Stimulated activated memory B cell treated with anti-CD40 and anti-IgM and Interleukin-4, amounts not matched to agents 10 μg/mL and 1 μg/mL and 100 μg/mL, for 72 hours (primary cell): Measurements from ENCODE around the gene APBB2.
"Not testable (repeated sequence)": the region's sequence is repeated elsewhere in the genome, so short reads cannot be mapped to it uniquely, and the experiment has no call there.

ENCODE experiments used
- ATAC-seq: fragments of 150-1000 bp; cut with Tn5 transposase; 2 replicates; pipeline ENCODE4 v1.10.0; 2021
- H3K27ac Mint-ChIP-seq: one replicate; pipeline ENCODE4 v1.8.0; 2022; ENCODE audit warnings: mild to moderate bottlenecking, mixed read lengths
- H3K27me3 Mint-ChIP-seq: one replicate; pipeline ENCODE4 v1.8.0; 2022; ENCODE audit warnings: mixed read lengths
- H3K36me3 Mint-ChIP-seq: one replicate; pipeline ENCODE4 v1.8.0; 2022; ENCODE audit warnings: mixed read lengths
- H3K4me1 Mint-ChIP-seq: one replicate; pipeline ENCODE4 v1.8.0; 2022; ENCODE audit warnings: mixed read lengths
- H3K4me3 Mint-ChIP-seq: one replicate; pipeline ENCODE4 v1.8.0; 2022; ENCODE audit warnings: mild to moderate bottlenecking, moderate library complexity, mixed read lengths
- H3K9me3 Mint-ChIP-seq: one replicate; pipeline ENCODE4 v1.8.0; 2022; ENCODE audit warnings: mixed read lengths

APBB2 gene

GRCh38 chr4:41160856-41161255 lies 53.5 kb downstream of the APBB2 start:
- no peak overlapping the region for H3K27ac Mint-ChIP-seq
- H3K36me3 Mint-ChIP-seq: no peaks in the 10 kb centered on the region
- H3K4me1 Mint-ChIP-seq: no peaks in the 10 kb centered on the region
- ATAC-seq: no peak
- H3K27me3 Mint-ChIP-seq: peaks cover 18% of the 10 kb centered on the region
- no peak overlapping the region for H3K4me3 Mint-ChIP-seq
- H3K9me3 Mint-ChIP-seq: peaks cover 3% of the 10 kb centered on the region

- H3K4me3 Mint-ChIP-seq: no peak overlapping the region
- no peaks in the 10 kb centered on the region for H3K4me1 Mint-ChIP-seq
- no peak overlapping the region for H3K27ac Mint-ChIP-seq
- ATAC-seq: no peak
- H3K9me3 Mint-ChIP-seq: peaks cover 3% of the 10 kb centered on the region
- no peaks in the 10 kb centered on the region for H3K36me3 Mint-ChIP-seq
- H3K27me3 Mint-ChIP-seq: peaks cover 21% of the 10 kb centered on the region
These were observed 54.1 kb downstream of the APBB2 start for GRCh38 chr4:41160012-41160789.

GRCh38 chr4:41158756-41159155 lies 55.6 kb downstream of the APBB2 start:
- Mint-ChIP-seq H3K27me3 (peaks cover 27% of the 10 kb centered on the region), H3K27ac (no peak overlapping the region), H3K36me3 (no peaks in the 10 kb centered on the region), H3K4me3 (no peak overlapping the region), H3K9me3 (peaks cover 3% of the 10 kb centered on the region), H3K4me1 (no peaks in the 10 kb centered on the region)
- no peak for ATAC-seq

- ATAC-seq: no peak
- no peaks in the 10 kb centered on the region for H3K4me1 Mint-ChIP-seq
- peaks cover 3% of the 10 kb centered on the region for H3K9me3 Mint-ChIP-seq
- no peaks in the 10 kb centered on the region for H3K36me3 Mint-ChIP-seq
- H3K27me3 Mint-ChIP-seq: peaks cover 27% of the 10 kb centered on the region
- H3K4me3 Mint-ChIP-seq: no peak overlapping the region
- H3K27ac Mint-ChIP-seq: no peak overlapping the region
These were observed 56.1 kb downstream of the APBB2 start for GRCh38 chr4:41158274-41158673.

- H3K27me3 Mint-ChIP-seq: peaks cover 20% of the 10 kb centered on the region
- no peak for ATAC-seq
- H3K27ac Mint-ChIP-seq: no peak overlapping the region
- no peaks in the 10 kb centered on the region for H3K36me3 Mint-ChIP-seq
- no peak overlapping the region for H3K4me3 Mint-ChIP-seq
- H3K9me3 Mint-ChIP-seq: no peaks in the 10 kb centered on the region
- no peaks in the 10 kb centered on the region for H3K4me1 Mint-ChIP-seq
These were observed 57.3 kb downstream of the APBB2 start for GRCh38 chr4:41157009-41157408.

GRCh38 chr4:41156574-41156973 lies 57.8 kb downstream of the APBB2 start:
- ATAC-seq: no peak
- peaks cover 16% of the 10 kb centered on the region for H3K27me3 Mint-ChIP-seq
- no peak overlapping the region for H3K27ac Mint-ChIP-seq
- no peaks in the 10 kb centered on the region for H3K9me3 Mint-ChIP-seq
- no peak overlapping the region for H3K4me3 Mint-ChIP-seq
- no peaks in the 10 kb centered on the region for H3K4me1 Mint-ChIP-seq
- no peaks in the 10 kb centered on the region for H3K36me3 Mint-ChIP-seq

GRCh38 chr4:41155194-41155830 lies 59.0 kb downstream of the APBB2 start:
- Mint-ChIP-seq H3K27me3 (peaks cover 16% of the 10 kb centered on the region), H3K27ac (no peak overlapping the region), H3K36me3 (no peaks in the 10 kb centered on the region), H3K4me3 (no peak overlapping the region), H3K9me3 (peaks cover 7% of the 10 kb centered on the region), H3K4me1 (no peaks in the 10 kb centered on the region)
- no peak for ATAC-seq

GRCh38 chr4:41154814-41155177 lies 59.5 kb downstream of the APBB2 start:
- Mint-ChIP-seq H3K36me3 (no peaks in the 10 kb centered on the region), H3K4me1 (no peaks in the 10 kb centered on the region), H3K9me3 (peaks cover 7% of the 10 kb centered on the region), H3K27me3 (peaks cover 16% of the 10 kb centered on the region), H3K4me3 (no peak overlapping the region), H3K27ac (no peak overlapping the region)
- no peak for ATAC-seq

GRCh38 chr4:41154010-41154813 lies 60.1 kb downstream of the APBB2 start:
- H3K27ac Mint-ChIP-seq: no peak overlapping the region
- H3K4me3 Mint-ChIP-seq: no peak overlapping the region
- H3K9me3 Mint-ChIP-seq: peaks cover 10% of the 10 kb centered on the region
- peaks cover 10% of the 10 kb centered on the region for H3K27me3 Mint-ChIP-seq
- H3K36me3 Mint-ChIP-seq: no peaks in the 10 kb centered on the region
- ATAC-seq: no peak
- no peaks in the 10 kb centered on the region for H3K4me1 Mint-ChIP-seq

- H3K4me1 Mint-ChIP-seq: no peaks in the 10 kb centered on the region
- H3K36me3 Mint-ChIP-seq: no peaks in the 10 kb centered on the region
- no peak overlapping the region for H3K4me3 Mint-ChIP-seq
- H3K27ac Mint-ChIP-seq: no peak overlapping the region
- H3K9me3 Mint-ChIP-seq: peaks cover 10% of the 10 kb centered on the region
- H3K27me3 Mint-ChIP-seq: peaks cover 8% of the 10 kb centered on the region
- ATAC-seq: no peak
These were observed 63.9 kb downstream of the APBB2 start for GRCh38 chr4:41150401-41150800.

- H3K4me1 Mint-ChIP-seq, H3K36me3 Mint-ChIP-seq, ATAC-seq, H3K27me3 Mint-ChIP-seq, H3K9me3 Mint-ChIP-seq, H3K27ac Mint-ChIP-seq, H3K4me3 Mint-ChIP-seq: not testable (repeated sequence)
These were observed 64.8 kb downstream of the APBB2 start for GRCh38 chr4:41149568-41149967.

GRCh38 chr4:41148931-41149330 lies 65.4 kb downstream of the APBB2 start:
- ATAC-seq: no peak
- Mint-ChIP-seq H3K9me3 (peaks cover 10% of the 10 kb centered on the region), H3K27ac (no peak overlapping the region), H3K4me1 (no peaks in the 10 kb centered on the region), H3K4me3 (no peak overlapping the region), H3K36me3 (no peaks in the 10 kb centered on the region), H3K27me3 (no peaks in the 10 kb centered on the region)

- H3K27me3 Mint-ChIP-seq: no peaks in the 10 kb centered on the region
- H3K36me3 Mint-ChIP-seq: no peaks in the 10 kb centered on the region
- no peak overlapping the region for H3K27ac Mint-ChIP-seq
- no peak overlapping the region for H3K4me3 Mint-ChIP-seq
- peaks cover 10% of the 10 kb centered on the region for H3K9me3 Mint-ChIP-seq
- ATAC-seq: no peak
- no peaks in the 10 kb centered on the region for H3K4me1 Mint-ChIP-seq
These were observed 66.0 kb downstream of the APBB2 start for GRCh38 chr4:41148292-41148691.

- H3K27me3 Mint-ChIP-seq, H3K36me3 Mint-ChIP-seq, ATAC-seq, H3K9me3 Mint-ChIP-seq, H3K4me3 Mint-ChIP-seq, H3K4me1 Mint-ChIP-seq, H3K27ac Mint-ChIP-seq: not testable (repeated sequence)
These were observed 66.8 kb downstream of the APBB2 start for GRCh38 chr4:41147570-41147969.

- Mint-ChIP-seq H3K36me3 (no peaks in the 10 kb centered on the region), H3K9me3 (peaks cover 10% of the 10 kb centered on the region), H3K27ac (no peak overlapping the region), H3K27me3 (no peaks in the 10 kb centered on the region), H3K4me1 (no peaks in the 10 kb centered on the region), H3K4me3 (no peak overlapping the region)
- no peak for ATAC-seq
These were observed 67.4 kb downstream of the APBB2 start for GRCh38 chr4:41146716-41147506.
